Erythroblast (primary cell): ENCODE measurements around the gene KIFC3.

Source experiments
- GATA1 ChIP-seq: IDR thresholded peaks from 2 replicates; pipeline ENCODE4 v1.6.1; 2011; ENCODE audit warnings: low read depth, mild to moderate bottlenecking, control low read depth, low read length, moderate library complexity
- POLR2A ChIP-seq: IDR thresholded peaks from 2 replicates; pipeline ENCODE4 v1.6.1; 2011; ENCODE audit warnings: mild to moderate bottlenecking, low read length

- TF ChIP-seq POLR2A (no peak), GATA1 (no peak)
Observed at GRCh38 chr16:57745768-57746167, 56.5 kb downstream of the KIFC3 start.
